ENCODE results near the gene TTLL4. TPM values are rescaled to one million over a fixed set of nuclear protein-coding genes. Genes with fewer than 3 reads are reported as not detected.

TTLL4 gene
- total RNA-seq, 1 donor from 2014 or later: 33.8 TPM

DNA sequence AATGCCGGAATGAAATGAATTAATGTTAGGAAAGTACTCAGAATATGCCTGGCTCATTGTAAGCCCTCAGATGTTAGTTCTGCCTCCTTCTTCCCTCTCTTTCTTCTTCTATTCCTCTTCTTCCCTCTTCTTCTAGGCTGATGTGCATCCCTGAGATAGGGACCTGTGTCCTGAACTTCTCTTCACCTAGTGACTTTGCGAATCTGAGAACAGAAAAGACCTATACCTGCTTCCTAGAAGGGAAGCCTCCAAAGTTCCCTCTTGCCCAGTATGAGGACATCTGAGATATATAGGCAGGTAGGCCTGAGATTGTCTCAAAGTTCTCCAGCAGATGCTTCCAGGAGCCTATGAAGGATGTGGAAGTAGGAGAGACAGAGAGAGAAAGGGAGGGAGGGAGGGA, 63.2 kb downstream of the TTLL4 start:
- no peak for TF ChIP-seq EZH2 (IDR thresholded peaks at IDR 0.05; ENCODE audit: insufficient read depth, low read length)
- TF ChIP-seq, protein P1, sequence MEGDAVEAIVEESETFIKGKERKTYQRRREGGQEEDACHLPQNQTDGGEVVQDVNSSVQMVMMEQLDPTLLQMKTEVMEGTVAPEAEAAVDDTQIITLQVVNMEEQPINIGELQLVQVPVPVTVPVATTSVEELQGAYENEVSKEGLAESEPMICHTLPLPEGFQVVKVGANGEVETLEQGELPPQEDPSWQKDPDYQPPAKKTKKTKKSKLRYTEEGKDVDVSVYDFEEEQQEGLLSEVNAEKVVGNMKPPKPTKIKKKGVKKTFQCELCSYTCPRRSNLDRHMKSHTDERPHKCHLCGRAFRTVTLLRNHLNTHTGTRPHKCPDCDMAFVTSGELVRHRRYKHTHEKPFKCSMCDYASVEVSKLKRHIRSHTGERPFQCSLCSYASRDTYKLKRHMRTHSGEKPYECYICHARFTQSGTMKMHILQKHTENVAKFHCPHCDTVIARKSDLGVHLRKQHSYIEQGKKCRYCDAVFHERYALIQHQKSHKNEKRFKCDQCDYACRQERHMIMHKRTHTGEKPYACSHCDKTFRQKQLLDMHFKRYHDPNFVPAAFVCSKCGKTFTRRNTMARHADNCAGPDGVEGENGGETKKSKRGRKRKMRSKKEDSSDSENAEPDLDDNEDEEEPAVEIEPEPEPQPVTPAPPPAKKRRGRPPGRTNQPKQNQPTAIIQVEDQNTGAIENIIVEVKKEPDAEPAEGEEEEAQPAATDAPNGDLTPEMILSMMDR (IDR thresholded peaks at IDR 0.05; ENCODE audit: insufficient read depth, low read depth, low read length): no peak
- no peak for FAIRE-seq
- Mint-ChIP-seq H3K27me3 (ENCODE audit: low read depth, unreplicated experiment) (no peaks in the 10 kb centered on the region), H3K27ac (ENCODE audit: unreplicated experiment) (no peak overlapping the region), H3K4me1 (ENCODE audit: low read depth, unreplicated experiment) (no peaks in the 10 kb centered on the region), H3K9me3 (ENCODE audit: unreplicated experiment) (peaks cover 21% of the 10 kb centered on the region), H3K4me3 (ENCODE audit: unreplicated experiment) (no peak overlapping the region), H3K36me3 (ENCODE audit: low read depth, unreplicated experiment) (peaks cover 23% of the 10 kb centered on the region)
- Histone ChIP-seq H3K4me1 (ENCODE audit: insufficient read depth, low read length) (no peaks in the 10 kb centered on the region), H3K27me3 (ENCODE audit: insufficient read depth, low read length) (no peaks in the 10 kb centered on the region), H3K36me3 (ENCODE audit: insufficient read depth, low read length) (no peaks in the 10 kb centered on the region), H3K9ac (ENCODE audit: low read length) (no peak overlapping the region), H3K79me2 (ENCODE audit: insufficient read depth, low read length) (no peaks in the 10 kb centered on the region), H3K4me3 (ENCODE audit: insufficient read depth, low read depth, low read length) (no peak overlapping the region), H4K20me1 (ENCODE audit: insufficient read depth, low read length) (no peaks in the 10 kb centered on the region), H2AFZ (ENCODE audit: low read depth, low read length) (no peak overlapping the region), H3K4me2 (ENCODE audit: low read length) (no peak overlapping the region), H3K27ac (ENCODE audit: low read depth, low read length) (no peak overlapping the region), H3K9me3 (ENCODE audit: insufficient read depth, low read depth, low read length) (peaks cover 3% of the 10 kb centered on the region)
- DNase-seq (ENCODE audit: low read depth): no peak

DNA sequence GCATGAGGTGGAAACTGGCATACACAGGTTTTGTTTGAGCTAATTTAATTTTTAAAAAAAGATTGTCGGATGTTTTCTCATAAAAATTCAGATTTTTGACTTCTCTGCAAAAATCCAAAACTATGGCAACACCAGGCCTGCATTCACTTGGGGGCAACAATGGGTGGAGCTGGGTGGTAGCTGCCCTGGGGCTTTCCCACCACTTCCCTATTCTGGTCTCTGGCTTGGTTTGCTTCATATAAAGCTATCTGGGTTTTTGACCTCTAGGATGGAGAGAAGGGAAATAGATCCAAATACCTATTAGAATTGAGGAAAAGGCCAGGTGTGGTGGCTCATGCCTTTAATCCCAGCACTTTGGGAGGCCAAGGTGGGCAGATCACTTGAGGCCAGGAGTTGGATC, 65.9 kb downstream of the TTLL4 start:
- TF ChIP-seq, protein P1 (IDR thresholded peaks at IDR 0.05; ENCODE audit: insufficient read depth, low read depth, low read length): no peak
- TF ChIP-seq EZH2 (IDR thresholded peaks at IDR 0.05; ENCODE audit: insufficient read depth, low read length): no peak
- FAIRE-seq (no peak), DNase-seq (ENCODE audit: low read depth) (no peak)
- Histone ChIP-seq H3K27ac (ENCODE audit: low read depth, low read length) (no peak overlapping the region), H2AFZ (ENCODE audit: low read depth, low read length) (no peak overlapping the region), H3K9ac (ENCODE audit: low read length) (no peak overlapping the region), H3K4me2 (ENCODE audit: low read length) (no peak overlapping the region), H4K20me1 (ENCODE audit: insufficient read depth, low read length) (no peaks in the 10 kb centered on the region), H3K4me1 (ENCODE audit: insufficient read depth, low read length) (peaks cover 4% of the 10 kb centered on the region), H3K4me3 (ENCODE audit: insufficient read depth, low read depth, low read length) (no peak overlapping the region), H3K27me3 (ENCODE audit: insufficient read depth, low read length) (no peaks in the 10 kb centered on the region), H3K79me2 (ENCODE audit: insufficient read depth, low read length) (no peaks in the 10 kb centered on the region), H3K36me3 (ENCODE audit: insufficient read depth, low read length) (no peaks in the 10 kb centered on the region), H3K9me3 (ENCODE audit: insufficient read depth, low read depth, low read length) (peaks cover 3% of the 10 kb centered on the region)
- no peaks in the 10 kb centered on the region for H3K4me1 Mint-ChIP-seq (ENCODE audit: low read depth, unreplicated experiment)
- peaks cover 2% of the 10 kb centered on the region for H3K27me3 Mint-ChIP-seq (ENCODE audit: low read depth, unreplicated experiment)
- no peak overlapping the region for H3K4me3 Mint-ChIP-seq (ENCODE audit: unreplicated experiment)
- H3K27ac Mint-ChIP-seq (ENCODE audit: unreplicated experiment): no peak overlapping the region
- peaks cover 17% of the 10 kb centered on the region for H3K9me3 Mint-ChIP-seq (ENCODE audit: unreplicated experiment)
- peaks cover 22% of the 10 kb centered on the region for H3K36me3 Mint-ChIP-seq (ENCODE audit: low read depth, unreplicated experiment)

DNA sequence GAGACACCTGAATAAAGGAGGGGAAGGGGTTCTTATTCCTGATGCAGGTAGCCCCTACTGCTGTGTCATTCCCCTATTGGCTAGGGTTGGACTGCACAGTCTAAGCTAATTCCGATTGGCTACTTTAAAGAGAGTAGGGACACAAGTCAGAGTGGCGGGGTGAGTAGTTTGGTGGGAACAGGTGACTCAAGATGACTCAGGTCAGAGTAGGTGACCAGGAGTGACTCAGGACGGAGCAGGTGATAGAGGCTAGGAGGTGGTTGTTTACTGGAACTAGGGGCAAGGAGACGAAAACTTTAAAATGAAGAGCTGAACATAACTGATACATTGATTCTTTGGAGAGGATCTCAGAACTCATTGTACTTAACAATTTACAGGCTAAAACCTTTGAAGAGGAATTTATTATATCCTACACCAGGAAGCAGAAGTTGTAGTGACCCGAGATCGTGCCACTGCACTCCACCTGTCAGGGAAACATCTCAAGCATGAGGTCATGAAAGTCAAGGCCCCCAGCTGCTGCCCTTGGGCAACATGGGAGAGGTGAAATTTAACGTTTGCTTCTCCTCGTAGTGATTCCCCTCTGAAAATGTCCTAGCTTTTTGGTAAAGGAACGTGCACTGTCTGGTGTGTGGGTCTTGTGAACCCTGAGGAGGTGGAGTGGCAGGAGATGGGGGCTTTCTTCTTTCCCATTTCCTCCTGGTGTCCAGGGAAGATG, 66.8 kb downstream of the TTLL4 start:
- Mint-ChIP-seq H3K27ac (ENCODE audit: unreplicated experiment) (no peak overlapping the region), H3K9me3 (ENCODE audit: unreplicated experiment) (peaks cover 15% of the 10 kb centered on the region), H3K4me1 (ENCODE audit: low read depth, unreplicated experiment) (no peaks in the 10 kb centered on the region), H3K27me3 (ENCODE audit: low read depth, unreplicated experiment) (peaks cover 5% of the 10 kb centered on the region), H3K4me3 (ENCODE audit: unreplicated experiment) (no peak overlapping the region), H3K36me3 (ENCODE audit: low read depth, unreplicated experiment) (peaks cover 19% of the 10 kb centered on the region)
- Histone ChIP-seq H3K9ac (ENCODE audit: low read length) (no peak overlapping the region), H3K4me1 (ENCODE audit: insufficient read depth, low read length) (peaks cover 12% of the 10 kb centered on the region), H2AFZ (ENCODE audit: low read depth, low read length) (no peak overlapping the region), H3K9me3 (ENCODE audit: insufficient read depth, low read depth, low read length) (peaks cover 3% of the 10 kb centered on the region), H3K27ac (ENCODE audit: low read depth, low read length) (no peak overlapping the region), H3K4me2 (ENCODE audit: low read length) (no peak overlapping the region), H3K36me3 (ENCODE audit: insufficient read depth, low read length) (no peaks in the 10 kb centered on the region), H3K79me2 (ENCODE audit: insufficient read depth, low read length) (no peaks in the 10 kb centered on the region), H4K20me1 (ENCODE audit: insufficient read depth, low read length) (no peaks in the 10 kb centered on the region), H3K27me3 (ENCODE audit: insufficient read depth, low read length) (peaks cover 2% of the 10 kb centered on the region), H3K4me3 (ENCODE audit: insufficient read depth, low read depth, low read length) (no peak overlapping the region)
- DNase-seq (ENCODE audit: low read depth) (no peak), FAIRE-seq (no peak)
- TF ChIP-seq, protein P1 (IDR thresholded peaks at IDR 0.05; ENCODE audit: insufficient read depth, low read depth, low read length): no peak
- TF ChIP-seq EZH2 (IDR thresholded peaks at IDR 0.05; ENCODE audit: insufficient read depth, low read length): no peak

All from astrocyte (in vitro differentiated cells and primary cell).